SIG-M5 treated with dmso at 0.1 percent for 504 hours (cell line): ENCODE results near the gene RICTOR.

ENCODE experiments used
- DNase-seq: peaks from one replicate; lab custom pipeline; 2025; ENCODE audit not compliant: unreplicated experiment; lab: John Stamatoyannopoulos, UW

The RICTOR gene

GRCh38 chr5:38891563-38891962 is 182.6 kb downstream of the RICTOR start:
- no peak for DNase-seq

GRCh38 chr5:38889424-38889823 is 184.8 kb downstream of the RICTOR start:
- DNase-seq = no peak

DNA sequence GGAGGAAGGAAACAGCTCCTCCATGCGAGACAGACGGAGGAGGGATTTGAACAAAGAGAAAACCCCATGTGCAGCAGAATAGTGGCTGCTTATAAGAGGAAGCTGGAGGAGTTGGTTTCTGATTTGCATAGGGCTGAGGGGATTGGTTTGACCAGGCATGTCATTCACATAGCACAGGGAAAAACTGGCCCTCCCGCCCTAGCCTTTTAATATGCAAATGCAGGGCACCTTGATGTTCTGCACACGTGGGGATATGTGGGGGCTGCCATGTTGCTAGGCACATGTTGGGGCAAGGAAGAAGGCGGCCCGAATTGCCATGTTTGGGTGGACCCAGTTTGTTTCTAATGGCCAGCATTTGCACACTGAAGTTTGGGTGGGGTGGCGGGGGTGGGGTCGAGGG is 186.2 kb downstream of the RICTOR start:
- no peak for DNase-seq
